Measurements from ENCODE around the gene SELENOO. TPM values are rescaled to one million over a fixed set of nuclear protein-coding genes. Genes with fewer than 3 reads are reported as not detected.

Gene SELENOO
- total RNA-seq, 4 donors from 2014 or later: 20.7 to 50.6 (median 31.0) TPM

DNA sequence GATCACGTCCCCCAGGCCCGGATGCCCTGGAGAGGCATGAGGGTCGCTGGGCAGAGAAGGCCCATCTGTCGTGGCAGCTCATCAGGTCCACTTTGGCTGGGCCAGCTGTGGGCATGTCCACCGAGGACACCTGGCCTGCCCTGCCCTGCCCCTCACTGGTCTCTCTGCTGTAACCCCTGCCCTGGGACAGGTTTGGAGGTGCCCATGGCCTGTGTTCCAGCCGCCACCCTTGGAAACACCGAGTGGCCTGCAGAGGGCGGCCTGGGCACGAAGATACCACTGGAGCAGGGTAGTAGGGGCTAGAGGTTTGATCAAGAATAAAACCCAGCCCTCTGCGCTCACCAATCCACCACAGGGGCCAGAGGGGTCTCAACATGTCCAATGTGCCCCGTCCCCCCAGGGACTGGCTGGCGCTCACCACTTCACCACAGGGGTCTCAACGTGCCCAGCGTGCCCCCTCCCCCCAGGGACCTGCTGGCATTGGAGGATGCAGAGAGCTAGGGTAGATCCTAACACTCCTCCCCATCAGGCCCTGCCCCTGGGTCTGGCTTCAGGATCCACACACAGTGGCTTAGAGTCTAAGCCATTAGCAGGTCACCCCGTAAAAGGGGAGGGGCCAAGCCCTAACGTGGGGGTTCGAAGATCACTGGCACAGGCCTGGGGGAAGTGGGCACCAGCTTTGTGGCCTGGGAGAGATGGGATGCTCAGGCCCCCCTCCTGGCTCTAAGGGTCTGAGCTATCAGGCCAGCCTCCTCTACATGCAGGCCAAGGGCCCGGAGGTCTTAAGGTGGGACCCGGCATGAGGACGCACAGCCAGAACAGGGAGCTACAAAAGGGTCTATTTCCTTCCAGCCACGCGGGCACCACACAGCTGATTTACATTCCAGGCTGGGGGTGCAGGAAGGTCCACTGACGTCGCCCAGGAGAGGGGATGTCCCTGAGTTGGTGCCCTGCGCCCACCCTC lies 51.6 kb downstream of the SELENOO start:
- Histone ChIP-seq H3K27me3 (no peaks in the 10 kb centered on the region), H3K4me3 (replicated peaks in 1 of 3) (no peak overlapping the region), H3K36me3 (no peaks in the 10 kb centered on the region), H3K27ac (no peak overlapping the region), H3K9me3 (no peaks in the 10 kb centered on the region), H3K4me1 (peaks cover 9 to 23% of the 10 kb centered on the region in 2 donors)
- TF ChIP-seq, protein P1, sequence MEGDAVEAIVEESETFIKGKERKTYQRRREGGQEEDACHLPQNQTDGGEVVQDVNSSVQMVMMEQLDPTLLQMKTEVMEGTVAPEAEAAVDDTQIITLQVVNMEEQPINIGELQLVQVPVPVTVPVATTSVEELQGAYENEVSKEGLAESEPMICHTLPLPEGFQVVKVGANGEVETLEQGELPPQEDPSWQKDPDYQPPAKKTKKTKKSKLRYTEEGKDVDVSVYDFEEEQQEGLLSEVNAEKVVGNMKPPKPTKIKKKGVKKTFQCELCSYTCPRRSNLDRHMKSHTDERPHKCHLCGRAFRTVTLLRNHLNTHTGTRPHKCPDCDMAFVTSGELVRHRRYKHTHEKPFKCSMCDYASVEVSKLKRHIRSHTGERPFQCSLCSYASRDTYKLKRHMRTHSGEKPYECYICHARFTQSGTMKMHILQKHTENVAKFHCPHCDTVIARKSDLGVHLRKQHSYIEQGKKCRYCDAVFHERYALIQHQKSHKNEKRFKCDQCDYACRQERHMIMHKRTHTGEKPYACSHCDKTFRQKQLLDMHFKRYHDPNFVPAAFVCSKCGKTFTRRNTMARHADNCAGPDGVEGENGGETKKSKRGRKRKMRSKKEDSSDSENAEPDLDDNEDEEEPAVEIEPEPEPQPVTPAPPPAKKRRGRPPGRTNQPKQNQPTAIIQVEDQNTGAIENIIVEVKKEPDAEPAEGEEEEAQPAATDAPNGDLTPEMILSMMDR (IDR thresholded peaks at IDR 0.05): peak; percentile 17 to 75 (median 70)
- TF ChIP-seq POLR2A (IDR thresholded peaks at IDR 0.05): no peak
- intact Hi-C loops (cut with DNase I): loop anchor here (5.0 to 10.0 kb wide), 3 partner anchors 75 to 352 kb away; partner anchors contain the start of genes DENND6B, MAPK8IP2 and PPP6R2
- WGBS, 2 donors: 52% methylated on average over 17 to 18 of the region's 25 CpGs
- peak; percentile 79 to 83 for DNase-seq

DNA sequence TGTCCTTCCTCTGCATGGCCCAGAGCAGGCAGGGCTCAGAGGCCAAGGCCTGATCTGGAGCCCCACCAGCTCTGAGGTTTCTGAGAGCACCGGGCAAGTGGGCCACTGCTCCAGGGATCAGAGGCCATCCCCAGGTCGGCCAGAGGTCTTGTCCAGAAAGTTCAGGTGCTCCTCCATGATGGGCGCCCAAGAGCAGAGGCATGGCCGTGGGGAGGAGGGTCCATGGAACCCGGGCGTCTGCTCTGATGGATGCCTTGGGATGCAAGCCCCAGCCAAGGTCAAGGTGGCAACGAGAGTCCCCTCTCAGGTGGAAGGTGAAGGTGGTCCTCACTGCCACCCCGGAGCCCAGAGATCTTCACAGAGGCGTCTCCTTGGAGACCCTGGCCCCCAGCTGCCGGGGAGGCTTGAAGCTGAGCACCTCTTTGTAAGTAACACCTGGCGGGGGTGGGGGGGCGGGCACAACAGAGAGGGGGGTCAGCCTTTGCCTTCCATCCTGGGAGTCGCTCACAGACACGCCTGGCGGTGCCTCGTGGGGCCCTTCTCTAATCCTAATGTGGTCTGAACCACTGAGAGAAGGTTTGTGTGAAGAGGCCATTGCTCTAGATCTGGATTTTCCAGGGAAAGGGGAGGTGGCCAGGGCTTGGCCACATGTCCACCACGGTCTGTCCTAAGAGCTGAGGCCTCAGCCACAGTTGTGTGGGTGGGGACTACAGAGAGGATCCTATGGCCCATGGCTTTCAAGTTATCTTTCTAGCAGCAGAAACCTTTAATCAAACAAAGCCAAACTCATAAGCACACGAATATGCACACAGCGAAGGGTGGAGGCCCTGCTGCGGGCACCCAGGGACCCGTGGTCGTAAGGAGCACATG lies 52.5 kb downstream of the SELENOO start:
- no peak overlapping the region for H3K27ac ChIP-seq
- no peaks in the 10 kb centered on the region for H3K36me3 ChIP-seq
- WGBS, 2 donors: 86% methylated on average over 15 to 16 of the region's 22 CpGs
- no peak overlapping the region for H3K4me3 ChIP-seq (replicated peaks in 1 of 3)
- H3K27me3 ChIP-seq: no peaks in the 10 kb centered on the region
- intact Hi-C loops (cut with DNase I): loop anchor here (5.0 to 10.0 kb wide), 3 partner anchors 74 to 352 kb away; partner anchors contain the start of genes DENND6B, MAPK8IP2 and PPP6R2
- TF ChIP-seq, protein P1 (IDR thresholded peaks at IDR 0.05): no peak
- TF ChIP-seq POLR2A (IDR thresholded peaks at IDR 0.05): no peak
- peaks cover 9 to 23% of the 10 kb centered on the region in 2 donors for H3K4me1 ChIP-seq
- no peak for DNase-seq
- H3K9me3 ChIP-seq: no peaks in the 10 kb centered on the region

- no peak for DNase-seq
- Histone ChIP-seq H3K9me3 (no peaks in the 10 kb centered on the region), H3K4me3 (replicated peaks in 1 of 3) (no peak overlapping the region), H3K27ac (no peak overlapping the region), H3K4me1 (peaks cover 9 to 23% of the 10 kb centered on the region in 2 donors), H3K27me3 (no peaks in the 10 kb centered on the region), H3K36me3 (no peaks in the 10 kb centered on the region)
- intact Hi-C loops (cut with DNase I): loop anchor here (5.0 to 10.0 kb wide), 3 partner anchors 73 to 351 kb away; partner anchors contain the start of genes DENND6B, MAPK8IP2 and PPP6R2
- WGBS, 2 donors: 63 to 90% methylated on average over 2 to 6 of the region's 8 CpGs
- TF ChIP-seq, protein P1 (IDR thresholded peaks at IDR 0.05): no peak
- TF ChIP-seq POLR2A (IDR thresholded peaks at IDR 0.05): no peak
Measured at GRCh38 chr22:50253941-50254340, 53.1 kb downstream of the SELENOO start.

DNA sequence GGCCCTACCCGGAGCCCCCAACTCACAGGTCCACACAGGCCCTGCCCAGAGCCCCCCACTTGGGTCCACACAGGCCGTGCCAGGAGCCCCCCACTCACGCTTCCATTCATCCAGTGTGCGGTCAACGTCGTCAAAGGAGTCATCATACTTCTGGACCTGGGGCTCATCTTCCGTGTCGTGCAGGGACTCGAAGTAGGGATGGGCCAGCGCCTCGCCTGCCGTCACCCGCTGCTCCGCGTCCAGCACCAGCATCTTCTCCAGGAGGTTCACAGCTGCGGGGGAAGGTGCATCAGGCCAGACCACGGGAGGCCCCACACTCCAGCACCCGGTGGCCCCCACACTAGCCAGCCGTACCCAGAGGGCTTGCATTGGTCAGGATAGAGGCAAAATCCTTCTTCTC lies 54.3 kb downstream of the SELENOO start:
- 87 to 89% methylated on average over 15 to 18 of the region's 19 CpGs for WGBS, 2 donors
- Histone ChIP-seq H3K27me3 (no peaks in the 10 kb centered on the region), H3K27ac (no peak overlapping the region), H3K4me1 (peaks cover 5 to 15% of the 10 kb centered on the region in 2 donors), H3K9me3 (no peaks in the 10 kb centered on the region), H3K4me3 (replicated peaks in 1 of 3) (no peak overlapping the region), H3K36me3 (no peaks in the 10 kb centered on the region)
- no peak for TF ChIP-seq POLR2A (IDR thresholded peaks at IDR 0.05)
- TF ChIP-seq, protein P1 (IDR thresholded peaks at IDR 0.05): no peak
- intact Hi-C loops (cut with DNase I): loop anchor here (10.0 kb wide), 1 partner anchor 350 kb away; the partner anchor contains the start of gene MAPK8IP2
- no peak for DNase-seq

Measured in thyroid gland (tissue), 4 donors.